ENCODE data around the gene CYTH1.
A peak's percentile ranks its signal among the peaks of the same experiment; 100 is the strongest.

CYTH1 gene

GRCh38 chr17:78738698-78739097, 43.4 kb downstream of the CYTH1 start:
- DNase-seq (ENCODE audit: extremely low read depth in 1 of 2, low read depth in 1 of 2), result no peak

GRCh38 chr17:78738278-78738677, 43.8 kb downstream of the CYTH1 start:
- DNase-seq (ENCODE audit: extremely low read depth in 1 of 2, low read depth in 1 of 2), result no peak

GRCh38 chr17:78737332-78737731, 44.7 kb downstream of the CYTH1 start:
- no peak for DNase-seq (ENCODE audit: extremely low read depth in 1 of 2, low read depth in 1 of 2)

- DNase-seq (ENCODE audit: extremely low read depth in 1 of 2, low read depth in 1 of 2), result peak in 1 of 2 donors; percentile 19
Observed at GRCh38 chr17:78736526-78737079, 45.5 kb downstream of the CYTH1 start.

- DNase-seq (ENCODE audit: extremely low read depth in 1 of 2, low read depth in 1 of 2), result no peak
Observed at GRCh38 chr17:78735832-78736525, 46.1 kb downstream of the CYTH1 start.

GRCh38 chr17:78734793-78735641, 47.1 kb downstream of the CYTH1 start:
- DNase-seq (ENCODE audit: extremely low read depth in 1 of 2, low read depth in 1 of 2), result no peak

GRCh38 chr17:78732354-78732753, 49.7 kb downstream of the CYTH1 start:
- DNase-seq (ENCODE audit: extremely low read depth in 1 of 2, low read depth in 1 of 2), result no peak

- DNase-seq (ENCODE audit: extremely low read depth in 1 of 2, low read depth in 1 of 2), result no peak
Observed at GRCh38 chr17:78731904-78732303, 50.2 kb downstream of the CYTH1 start.

GRCh38 chr17:78729641-78730040, 52.4 kb downstream of the CYTH1 start:
- no peak for DNase-seq (ENCODE audit: extremely low read depth in 1 of 2, low read depth in 1 of 2)

GRCh38 chr17:78728495-78728894, 53.6 kb downstream of the CYTH1 start:
- no peak for DNase-seq (ENCODE audit: extremely low read depth in 1 of 2, low read depth in 1 of 2)

GRCh38 chr17:78727476-78728229, 54.4 kb downstream of the CYTH1 start:
- no peak for DNase-seq (ENCODE audit: extremely low read depth in 1 of 2, low read depth in 1 of 2)

GRCh38 chr17:78727057-78727456, 55.0 kb downstream of the CYTH1 start:
- DNase-seq (ENCODE audit: extremely low read depth in 1 of 2, low read depth in 1 of 2), result no peak

GRCh38 chr17:78726513-78726912, 55.6 kb downstream of the CYTH1 start:
- no peak for DNase-seq (ENCODE audit: extremely low read depth in 1 of 2, low read depth in 1 of 2)

GRCh38 chr17:78725448-78726021, 56.5 kb downstream of the CYTH1 start:
- no peak for DNase-seq (ENCODE audit: extremely low read depth in 1 of 2, low read depth in 1 of 2)

- DNase-seq (ENCODE audit: extremely low read depth in 1 of 2, low read depth in 1 of 2), result no peak
Observed at GRCh38 chr17:78724999-78725398, 57.1 kb downstream of the CYTH1 start.

- no peak for DNase-seq (ENCODE audit: extremely low read depth in 1 of 2, low read depth in 1 of 2)
Observed at GRCh38 chr17:78724544-78724943, 57.5 kb downstream of the CYTH1 start.

GRCh38 chr17:78723957-78724356, 58.1 kb downstream of the CYTH1 start:
- no peak for DNase-seq (ENCODE audit: extremely low read depth in 1 of 2, low read depth in 1 of 2)

- no peak for DNase-seq (ENCODE audit: extremely low read depth in 1 of 2, low read depth in 1 of 2)
Observed at GRCh38 chr17:78723001-78723796, 58.9 kb downstream of the CYTH1 start.

GRCh38 chr17:78722246-78722761, 59.8 kb downstream of the CYTH1 start:
- no peak for DNase-seq (ENCODE audit: extremely low read depth in 1 of 2, low read depth in 1 of 2)

Data from activated CD8-positive, alpha-beta memory T cell treated with anti-CD3 and anti-CD28 coated beads for 1 hour (primary cell).